ENCODE results near the gene DSC1. TPM values are rescaled to one million over a fixed set of nuclear protein-coding genes. Genes with fewer than 3 reads are reported as not detected.
A peak's percentile ranks its signal among the peaks of the same experiment; 100 is the strongest.

The DSC1 gene
- total RNA-seq, 1 donor from 2014 or later: not detected

- Histone ChIP-seq H3K36me3 (no peaks in the 10 kb centered on the region), H3K4me3 (no peak overlapping the region), H3K4me2 (no peak overlapping the region), H3F3A (ENCODE audit: low read depth) (no peaks in the 10 kb centered on the region), H3K27ac (no peak overlapping the region), H3K4me1 (no peaks in the 10 kb centered on the region), H3K79me2 (ENCODE audit: low read depth) (no peaks in the 10 kb centered on the region), H3K9ac (no peak overlapping the region), H3K27me3 (no peaks in the 10 kb centered on the region), H2AFZ (replicated peaks) (no peak overlapping the region), H3K9me3 (ENCODE audit: low read depth) (no peaks in the 10 kb centered on the region), H4K20me1 (ENCODE audit: low read depth) (no peaks in the 10 kb centered on the region)
- Mint-ChIP-seq H3K27me3 (ENCODE audit: insufficient read depth, low read depth) (no peaks in the 10 kb centered on the region), H3K27ac (no peak overlapping the region), H3K4me3 (no peak overlapping the region), H3K4me1 (no peaks in the 10 kb centered on the region), H3K9me3 (no peaks in the 10 kb centered on the region), H3K36me3 (no peaks in the 10 kb centered on the region)
- DNase-seq (ENCODE audit: low spot score): no peak
- no peak for TF ChIP-seq EZH2 (IDR thresholded peaks at IDR 0.05)
- TF ChIP-seq CTCF (IDR thresholded peaks at IDR 0.05): no peak
- TF ChIP-seq EZH2phosphoT487 (IDR thresholded peaks at IDR 0.05): no peak
These were observed 23.9 kb downstream of the DSC1 start for GRCh38 chr18:31138709-31139108.

GRCh38 chr18:31134988-31135529 lies 27.6 kb downstream of the DSC1 start:
- Histone ChIP-seq H2AFZ (replicated peaks) (peak overlapping the region; percentile 70), H3K4me2 (no peak overlapping the region), H4K20me1 (ENCODE audit: low read depth) (no peaks in the 10 kb centered on the region), H3K36me3 (no peaks in the 10 kb centered on the region), H3K27ac (no peak overlapping the region), H3K4me3 (no peak overlapping the region), H3K9me3 (ENCODE audit: low read depth) (no peaks in the 10 kb centered on the region), H3K79me2 (ENCODE audit: low read depth) (no peaks in the 10 kb centered on the region), H3K27me3 (no peaks in the 10 kb centered on the region), H3K4me1 (no peaks in the 10 kb centered on the region), H3F3A (ENCODE audit: low read depth) (no peaks in the 10 kb centered on the region), H3K9ac (no peak overlapping the region)
- Mint-ChIP-seq H3K27me3 (ENCODE audit: insufficient read depth, low read depth) (no peaks in the 10 kb centered on the region), H3K9me3 (no peaks in the 10 kb centered on the region), H3K4me3 (no peak overlapping the region), H3K36me3 (no peaks in the 10 kb centered on the region), H3K4me1 (no peaks in the 10 kb centered on the region), H3K27ac (no peak overlapping the region)
- DNase-seq (ENCODE audit: low spot score): no peak
- no peak for TF ChIP-seq EZH2 (IDR thresholded peaks at IDR 0.05)

GRCh38 chr18:31129398-31130115 lies 33.1 kb downstream of the DSC1 start:
- no peaks in the 10 kb centered on the region for H3F3A ChIP-seq (ENCODE audit: low read depth)

More at GRCh38 chr18:31129398-31130115, 33.1 kb downstream of the DSC1 start:
- Mint-ChIP-seq H3K27me3 (ENCODE audit: insufficient read depth, low read depth) (no peaks in the 10 kb centered on the region), H3K9me3 (no peaks in the 10 kb centered on the region), H3K27ac (no peak overlapping the region), H3K36me3 (no peaks in the 10 kb centered on the region), H3K4me3 (no peak overlapping the region), H3K4me1 (no peaks in the 10 kb centered on the region)
- H3K4me2 ChIP-seq: no peak overlapping the region
- DNase-seq (ENCODE audit: low spot score): no peak
- no peaks in the 10 kb centered on the region for H3K36me3 ChIP-seq
- no peak overlapping the region for H2AFZ ChIP-seq (replicated peaks)
- H3K4me1 ChIP-seq: no peaks in the 10 kb centered on the region
- no peaks in the 10 kb centered on the region for H3K9me3 ChIP-seq (ENCODE audit: low read depth)
- no peak for TF ChIP-seq EZH2phosphoT487 (IDR thresholded peaks at IDR 0.05)
- no peak for TF ChIP-seq EZH2 (IDR thresholded peaks at IDR 0.05)
- no peak for TF ChIP-seq CTCF (IDR thresholded peaks at IDR 0.05)
- no peaks in the 10 kb centered on the region for H3K79me2 ChIP-seq (ENCODE audit: low read depth)
- no peaks in the 10 kb centered on the region for H3K27me3 ChIP-seq
- H3K4me3 ChIP-seq: no peak overlapping the region
- H3K27ac ChIP-seq: no peak overlapping the region
- no peak overlapping the region for H3K9ac ChIP-seq
- H4K20me1 ChIP-seq (ENCODE audit: low read depth): no peaks in the 10 kb centered on the region
